ENCODE measurements around the gene ETV4.

DNA sequence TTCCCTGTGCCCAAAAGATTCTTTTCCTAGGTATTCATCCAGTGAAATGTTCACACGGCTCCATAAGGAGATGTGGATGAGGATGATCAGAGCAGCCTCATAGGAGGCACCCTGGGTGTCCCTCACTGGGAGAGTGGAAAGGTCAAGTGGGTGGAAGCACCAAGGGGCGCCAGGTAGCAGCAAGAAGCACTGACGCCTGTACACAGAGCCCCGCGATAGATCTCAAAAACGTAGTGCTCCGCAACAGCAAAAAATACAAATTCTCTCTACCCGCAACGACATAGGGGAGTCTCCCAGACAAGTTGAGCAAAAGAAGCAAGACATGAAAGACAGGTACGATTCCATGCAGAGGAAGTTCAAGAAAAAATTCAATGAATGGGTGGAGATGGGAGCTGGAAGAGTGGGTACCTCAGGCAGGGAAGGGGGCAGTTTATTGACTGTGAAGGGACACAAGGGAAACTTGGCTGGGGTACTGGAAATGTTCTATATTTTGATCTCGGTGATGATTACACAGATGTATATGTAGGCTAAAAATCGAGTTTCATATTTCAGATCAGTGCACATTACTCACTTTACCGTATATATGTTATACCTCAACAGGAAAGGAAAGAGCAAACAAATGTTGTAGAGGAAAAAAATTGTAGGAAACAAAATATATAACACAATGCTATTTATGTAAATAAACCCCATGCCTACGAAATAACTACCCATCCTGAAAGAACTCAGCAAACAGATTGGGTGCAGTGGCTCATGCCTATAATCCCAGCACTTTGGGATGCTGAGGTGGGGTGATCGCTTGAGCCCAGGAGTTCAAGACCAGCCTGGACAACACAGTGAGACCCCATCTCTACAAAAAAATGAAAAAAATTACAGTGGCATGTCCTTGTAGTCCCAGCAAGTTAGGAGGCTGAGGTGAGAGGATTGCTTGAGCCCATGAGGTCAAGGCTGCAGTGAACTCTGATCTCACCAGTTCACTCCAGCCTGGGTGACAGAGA is 17.8 kb upstream of the ETV4 start:
- TF ChIP-seq FOXA1 (IDR thresholded peaks at IDR 0.05) (no peak), ARNT (IDR thresholded peaks at IDR 0.05) (no peak), HDGF (IDR thresholded peaks at IDR 0.05; ENCODE audit: borderline replicate concordance) (no peak)
